Mucosa of descending colon (tissue), 3 donors: ENCODE data around the gene USP24. TPM values are rescaled to one million over a fixed set of nuclear protein-coding genes. Genes with fewer than 3 reads are reported as not detected.
A peak's percentile ranks its signal among the peaks of the same experiment; 100 is the strongest.

Experiments
- ATAC-seq: fragments of 200-7000 bp; cut with Tn5 transposase; one replicate; pipeline ENCODE4 v1.9.1; 2020; ENCODE audit warnings: mild to moderate bottlenecking, moderate library complexity
- DNase-seq, 3 donors: peaks; one replicate each; pipeline ENCODE4 v3.0.0-alpha.2; 2020
- H3K36me3 ChIP-seq: fragments of 200-600 bp; one replicate; pipeline ENCODE4 v1.8.0; 2021; ENCODE audit warnings: low read depth, mild to moderate bottlenecking
- H3K4me1 ChIP-seq: fragments of 200-600 bp; one replicate; pipeline ENCODE4 v1.8.0; 2021; ENCODE audit warnings: low read depth, mild to moderate bottlenecking
- H3K4me3 ChIP-seq: fragments of 200-600 bp; one replicate; pipeline ENCODE4 v1.8.0; 2021; ENCODE audit warnings: mild to moderate bottlenecking
- H3K9me3 ChIP-seq: fragments of 200-600 bp; one replicate; pipeline ENCODE4 v1.8.0; 2021; ENCODE audit warnings: mild to moderate bottlenecking
- intact Hi-C, 2 donors: fragments of 100-400 bp; cut with DNase I in 1 of 2; cut with micrococcal nuclease in 1 of 2; formaldehyde crosslinking; loops; one replicate each; pipeline versions ENCODE4 v1.11.0 to v1.11.1; 2022; cut with DNase I, micrococcal nuclease
- total RNA-seq, 3 donors: library from RNA; stranded (reverse); fragmentation: NEBNext Ultra II Directional in 2 of 3; extraction: Animal tissue kit (Norgen Biotek cat#: 25700) in 2 of 3; gene quantifications; one replicate each; pipeline versions ENCODE4 v1.2.1 to v1.2.4, GENCODE V29; 2021 to 2023
- TF ChIP-seq, protein P1 (sequence below): fragments of 200-600 bp; IDR thresholded peaks from one replicate; pipeline ENCODE4 v1.8.0; 2022; ENCODE audit warnings: antibody characterized with exemption, mild to moderate bottlenecking
- donor health status: DM: no; HTN: no; CAD: no; lungs with moderate emphysema.
- donor health status: DM: no; HTN: no; CAD: no.
- donor health status: DM: no; HTN: yes; CAD: no.

USP24 gene
- total RNA-seq, 3 donors from 2014 or later = 35.5 to 51.1 (median 46.2) TPM

DNA sequence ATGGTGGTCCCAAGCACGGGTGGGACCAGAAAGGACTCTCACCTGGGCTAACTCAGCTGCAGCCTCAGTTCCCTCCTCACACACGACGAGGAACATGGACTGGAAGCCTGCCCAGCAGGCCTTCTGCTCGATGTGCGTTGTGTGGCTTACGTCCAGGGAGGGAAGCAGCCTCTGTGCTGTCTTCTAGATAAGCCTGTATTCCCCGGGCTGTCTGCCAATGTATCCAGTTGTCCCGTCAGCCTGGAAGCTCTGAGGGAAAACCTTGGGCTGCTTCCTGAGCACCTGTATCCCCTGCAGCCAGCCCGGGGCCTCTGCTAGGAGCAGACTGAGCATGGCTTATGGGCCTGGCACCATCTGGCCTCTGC is 165.3 kb downstream of the USP24 start:
- intact Hi-C loops = no loop called here
- Histone ChIP-seq H3K9me3 (no peaks in the 10 kb centered on the region), H3K36me3 (no peaks in the 10 kb centered on the region), H3K4me1 (no peaks in the 10 kb centered on the region), H3K4me3 (no peak overlapping the region)
- DNase-seq (peak in 1 of 3 donors; percentile 22), ATAC-seq (peak; percentile 16)
- TF ChIP-seq, protein P1, sequence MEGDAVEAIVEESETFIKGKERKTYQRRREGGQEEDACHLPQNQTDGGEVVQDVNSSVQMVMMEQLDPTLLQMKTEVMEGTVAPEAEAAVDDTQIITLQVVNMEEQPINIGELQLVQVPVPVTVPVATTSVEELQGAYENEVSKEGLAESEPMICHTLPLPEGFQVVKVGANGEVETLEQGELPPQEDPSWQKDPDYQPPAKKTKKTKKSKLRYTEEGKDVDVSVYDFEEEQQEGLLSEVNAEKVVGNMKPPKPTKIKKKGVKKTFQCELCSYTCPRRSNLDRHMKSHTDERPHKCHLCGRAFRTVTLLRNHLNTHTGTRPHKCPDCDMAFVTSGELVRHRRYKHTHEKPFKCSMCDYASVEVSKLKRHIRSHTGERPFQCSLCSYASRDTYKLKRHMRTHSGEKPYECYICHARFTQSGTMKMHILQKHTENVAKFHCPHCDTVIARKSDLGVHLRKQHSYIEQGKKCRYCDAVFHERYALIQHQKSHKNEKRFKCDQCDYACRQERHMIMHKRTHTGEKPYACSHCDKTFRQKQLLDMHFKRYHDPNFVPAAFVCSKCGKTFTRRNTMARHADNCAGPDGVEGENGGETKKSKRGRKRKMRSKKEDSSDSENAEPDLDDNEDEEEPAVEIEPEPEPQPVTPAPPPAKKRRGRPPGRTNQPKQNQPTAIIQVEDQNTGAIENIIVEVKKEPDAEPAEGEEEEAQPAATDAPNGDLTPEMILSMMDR = no peak

DNA sequence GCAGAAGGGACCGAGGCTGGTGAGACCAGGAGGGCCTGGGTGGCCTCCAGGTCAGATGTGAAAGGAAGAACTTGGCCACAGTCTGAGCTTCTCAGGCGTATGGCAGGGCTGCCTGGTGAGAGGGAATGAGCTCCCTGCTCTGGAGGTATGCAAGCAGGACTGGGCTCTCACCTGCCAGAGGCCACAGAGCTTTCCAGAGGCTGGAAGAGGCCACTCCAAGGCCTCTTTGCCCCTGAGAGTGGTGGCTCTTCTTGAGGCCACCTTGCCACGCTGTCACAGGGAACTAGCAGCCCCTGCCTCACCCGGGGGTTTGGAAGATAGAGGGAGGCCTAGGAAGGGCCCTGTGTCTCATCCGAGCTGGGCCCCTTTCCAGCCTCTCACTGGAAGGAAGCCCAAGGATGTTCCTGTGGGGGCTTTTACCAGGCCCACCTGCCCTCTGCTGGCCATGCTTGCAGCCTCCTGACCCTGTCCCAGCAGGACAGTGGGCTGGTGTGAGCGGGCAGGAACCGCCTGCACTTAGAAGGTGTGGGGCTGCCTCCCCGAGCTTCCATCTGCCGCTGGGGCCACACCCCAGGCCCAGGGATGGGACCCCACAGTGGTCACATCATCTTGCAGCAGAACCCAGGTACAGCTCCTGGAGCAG is 165.8 kb downstream of the USP24 start:
- intact Hi-C loops = no loop called here
- TF ChIP-seq, protein P1 = no peak

DNA sequence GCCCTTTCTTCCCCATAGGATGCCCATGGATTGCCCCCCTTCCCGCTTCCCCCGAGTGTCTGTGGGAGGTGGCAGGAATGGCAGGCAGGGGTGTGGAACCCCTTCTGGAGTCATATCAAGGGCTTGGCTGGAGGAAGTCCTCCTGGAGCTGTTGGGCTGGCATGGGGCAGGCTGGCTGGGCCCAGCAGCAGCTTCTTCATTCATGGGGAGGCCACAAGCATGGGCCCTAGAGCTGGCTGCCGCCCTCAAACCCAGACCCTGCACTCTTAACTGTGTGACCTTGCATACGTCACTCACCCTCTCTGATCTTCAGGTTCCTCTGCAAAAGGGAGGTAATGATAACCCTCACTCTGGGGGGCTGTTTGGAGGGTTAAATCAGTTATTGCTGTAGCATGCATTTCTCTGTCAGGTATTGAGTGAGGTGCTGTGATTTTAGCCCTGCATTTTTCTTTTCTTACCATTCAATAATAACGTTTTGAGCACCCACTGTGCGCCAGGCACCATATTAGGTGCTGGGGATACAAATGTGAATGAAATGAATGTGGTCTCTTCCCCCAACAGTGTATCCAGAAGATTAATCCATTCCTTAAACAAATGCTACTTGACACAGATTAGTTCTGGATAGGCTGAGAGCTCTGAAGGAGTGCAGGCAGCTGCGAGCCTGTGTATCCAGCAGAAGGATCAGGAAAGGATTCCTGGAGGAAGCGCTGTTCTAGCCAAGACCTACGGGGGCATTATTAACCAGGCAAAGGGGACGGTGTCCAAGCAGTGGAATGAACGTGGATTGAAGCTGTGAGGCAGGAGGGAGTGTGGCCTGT is 166.5 kb downstream of the USP24 start:
- H3K4me3 ChIP-seq = no peak overlapping the region
- DNase-seq = no peak

More for the DNA sequence above, 165.8 kb downstream of the USP24 start:
- no peak for DNase-seq
- Histone ChIP-seq H3K9me3 (no peaks in the 10 kb centered on the region), H3K4me1 (no peaks in the 10 kb centered on the region), H3K4me3 (no peak overlapping the region), H3K36me3 (no peaks in the 10 kb centered on the region)
- no peak for ATAC-seq

DNA sequence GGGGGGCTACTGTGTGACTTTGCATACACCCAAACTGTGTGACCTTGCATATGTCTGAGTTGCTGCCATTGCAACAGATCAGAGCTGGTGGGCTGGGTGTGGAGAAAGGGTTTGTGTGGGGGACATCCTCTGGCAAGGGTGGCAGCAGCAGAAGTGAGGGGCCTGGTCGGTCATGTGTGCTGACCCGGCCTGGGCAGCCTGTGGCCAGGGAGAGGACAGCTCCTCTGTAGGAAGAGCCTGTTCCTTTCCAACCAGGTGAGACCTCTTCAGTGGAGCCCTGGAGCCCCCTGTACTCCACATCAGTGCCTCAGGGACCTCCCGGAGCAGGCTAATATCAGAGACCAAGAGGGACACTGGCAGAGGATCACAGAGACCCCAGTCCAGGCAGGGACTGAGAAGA is 167.6 kb downstream of the USP24 start:
- DNase-seq (no peak), ATAC-seq (no peak)
- intact Hi-C loops = no loop called here
- Histone ChIP-seq H3K36me3 (no peaks in the 10 kb centered on the region), H3K9me3 (no peaks in the 10 kb centered on the region), H3K4me1 (no peaks in the 10 kb centered on the region), H3K4me3 (no peak overlapping the region)
- TF ChIP-seq, protein P1 = no peak

More for the DNA sequence above, 166.5 kb downstream of the USP24 start:
- ATAC-seq = no peak
- H3K36me3 ChIP-seq = no peaks in the 10 kb centered on the region
- intact Hi-C loops = no loop called here
- no peaks in the 10 kb centered on the region for H3K4me1 ChIP-seq
- TF ChIP-seq, protein P1 = no peak
- no peaks in the 10 kb centered on the region for H3K9me3 ChIP-seq

DNA sequence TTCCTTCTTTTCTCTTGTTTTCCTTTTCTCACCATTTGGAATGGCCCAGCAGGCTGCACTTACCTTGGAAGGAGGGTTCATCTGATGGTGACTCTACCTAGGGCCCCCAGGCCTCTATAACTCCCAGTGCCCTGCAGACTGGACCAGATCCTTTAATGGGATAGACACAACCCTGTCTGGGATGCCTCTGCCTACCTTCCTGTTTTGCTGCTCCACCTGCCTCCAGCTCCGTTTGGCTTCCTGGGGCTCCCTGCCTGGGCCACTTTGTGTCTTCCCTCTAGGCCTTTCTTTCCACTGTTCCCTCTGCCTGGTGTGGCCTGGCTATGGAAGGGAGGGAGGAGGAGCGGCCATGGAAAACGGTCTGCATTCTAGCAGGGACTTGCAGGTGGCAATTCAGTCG is 168.3 kb downstream of the USP24 start:
- H3K9me3 ChIP-seq = no peaks in the 10 kb centered on the region
- no peaks in the 10 kb centered on the region for H3K36me3 ChIP-seq
- ATAC-seq (no peak), DNase-seq (no peak)
- no peak overlapping the region for H3K4me3 ChIP-seq
- TF ChIP-seq, protein P1 = no peak
- intact Hi-C loops = no loop called here
- no peaks in the 10 kb centered on the region for H3K4me1 ChIP-seq
